Liver (tissue), 9 donors: ENCODE measurements around the gene ITGA4. TPM values are rescaled to one million over a fixed set of nuclear protein-coding genes. Genes with fewer than 3 reads are reported as not detected.

Experiments
- DNase-seq: peaks from one replicate; pipeline ENCODE4 v3.0.0-alpha.2; 2017; ENCODE audit warnings: low spot score
- H3K27ac ChIP-seq, 2 donors: one replicate each; pipeline ENCODE4 v1.7.0; 2013; ENCODE audit warnings: inconsistent platforms in 2 of 2, low read length in 2 of 2, control low read depth in 1 of 2, low read depth in 1 of 2, mild to moderate bottlenecking in 1 of 2
- H3K27me3 ChIP-seq, 4 donors: one replicate each; pipeline versions ENCODE4 v1.6.1 to v1.7.0; 2013; ENCODE audit warnings: low read length in 3 of 4, inconsistent platforms in 1 of 4, mild to moderate bottlenecking in 1 of 4, moderate library complexity in 1 of 4; ENCODE audit not compliant: control insufficient read depth in 4 of 4, insufficient read depth in 4 of 4
- H3K36me3 ChIP-seq, 4 donors: one replicate each; pipeline versions ENCODE4 v1.6.1 to v1.7.0; 2013; ENCODE audit warnings: low read length in 3 of 4, mild to moderate bottlenecking in 3 of 4, low read depth in 1 of 4, moderate library complexity in 1 of 4; ENCODE audit not compliant: control insufficient read depth in 4 of 4, insufficient read depth in 3 of 4
- H3K4me1 ChIP-seq, 4 donors: one replicate each; pipeline versions ENCODE4 v1.6.1 to v1.7.0; 2013; ENCODE audit warnings: low read length in 3 of 4, mild to moderate bottlenecking in 3 of 4, moderate library complexity in 1 of 4; ENCODE audit not compliant: control insufficient read depth in 4 of 4, insufficient read depth in 4 of 4
- H3K4me3 ChIP-seq, 3 donors: one replicate each; pipeline versions ENCODE4 v1.6.1 to v1.7.0; 2013; ENCODE audit warnings: low read length in 3 of 3, control low read depth in 1 of 3, low read depth in 1 of 3, mild to moderate bottlenecking in 1 of 3
- H3K9ac ChIP-seq, 2 donors: one replicate each; pipeline ENCODE4 v1.7.0; 2013; ENCODE audit warnings: low read length in 2 of 2, mild to moderate bottlenecking in 2 of 2, moderate library complexity in 2 of 2, control low read depth in 1 of 2, low read depth in 1 of 2
- H3K9me3 ChIP-seq, 4 donors: one replicate each; pipeline versions ENCODE4 v1.6.1 to v1.7.0; 2013; ENCODE audit warnings: low read length in 3 of 4; ENCODE audit not compliant: control insufficient read depth in 4 of 4
- CTCF ChIP-seq: fragments of 150-350 bp; IDR thresholded peaks from 2 replicates; pipeline ENCODE4 v1.5.1; 2017; ENCODE audit warnings: improper control_type of control experiment, low read depth, low read length; ENCODE audit not compliant: missing input control
- EGR1 ChIP-seq, 2 donors: IDR thresholded peaks; 2 replicates each; pipeline ENCODE4 v1.6.1; 2016 to 2018; ENCODE audit warnings: antibody characterized with exemption in 2 of 2, low read depth in 2 of 2
- FOXA1 ChIP-seq: IDR thresholded peaks from 2 replicates; pipeline ENCODE4 v1.6.1; 2016; ENCODE audit warnings: antibody characterized with exemption
- FOXA2 ChIP-seq: IDR thresholded peaks from 2 replicates; pipeline ENCODE4 v1.6.1; 2016; ENCODE audit warnings: antibody characterized with exemption
- GABPA ChIP-seq, 2 donors: IDR thresholded peaks in 1 of 2; conservative IDR thresholded peaks in 1 of 2; 2 replicates each; pipeline ENCODE4 v1.6.1; 2016; ENCODE audit warnings: antibody characterized with exemption in 2 of 2, mild to moderate bottlenecking in 1 of 2, moderate library complexity in 1 of 2
- HNF4G ChIP-seq: IDR thresholded peaks from 2 replicates; pipeline ENCODE4 v1.6.1; 2016; ENCODE audit warnings: antibody characterized with exemption
- JUND ChIP-seq, 2 donors: IDR thresholded peaks; 2 replicates each; pipeline ENCODE4 v1.6.1; 2016; ENCODE audit warnings: antibody characterized with exemption in 2 of 2
- NR2F2 ChIP-seq: IDR thresholded peaks from 2 replicates; pipeline ENCODE4 v1.6.1; 2016; ENCODE audit warnings: antibody characterized with exemption
- RAD21 ChIP-seq, 2 donors: IDR thresholded peaks; 2 replicates each; pipeline ENCODE4 v1.6.1; 2016; ENCODE audit warnings: antibody characterized with exemption in 2 of 2, mild to moderate bottlenecking in 2 of 2
- RXRA ChIP-seq, 2 donors: IDR thresholded peaks; 2 replicates each; pipeline ENCODE4 v1.6.1; 2017 to 2018; ENCODE audit warnings: antibody characterized with exemption in 2 of 2, mild to moderate bottlenecking in 1 of 2
- SP1 ChIP-seq: IDR thresholded peaks from 2 replicates; pipeline ENCODE4 v1.6.1; 2018; ENCODE audit warnings: antibody characterized with exemption, mild to moderate bottlenecking
- TAF1 ChIP-seq: conservative IDR thresholded peaks from 2 replicates; pipeline ENCODE4 v1.6.1; 2016; ENCODE audit warnings: antibody characterized with exemption, mild to moderate bottlenecking
- YY1 ChIP-seq: IDR thresholded peaks from 2 replicates; pipeline ENCODE4 v1.6.1; 2016; ENCODE audit warnings: antibody characterized with exemption, mild to moderate bottlenecking
- WGBS: extraction: QIAGEN DNeasy Blood & Tissue Kit; methylation state at CpG from one replicate; pipeline ENCODE4 v1.1.7; 2013; 5-methylcytosine and 5-hydroxymethylcytosine counted together
- polyA plus RNA-seq, 2 donors: library from polyadenylated mRNA; stranded (reverse) in 1 of 2; unstranded in 1 of 2; fragments of 200-250 nt in 1 of 2; fragments of >200 nt in 1 of 2; fragmentation: Nextera tagmentation in 1 of 2; extraction: Ambion mirVana in 1 of 2; gene quantifications; one replicate each; pipeline versions ENCODE4 v1.2.1 to v1.2.3, GENCODE V29; 2013 to 2015
- total RNA-seq, 2 donors: library from RNA; depleted of rRNA; stranded (reverse); fragments of >200 nt; gene quantifications; one replicate each; pipeline ENCODE4 v1.2.3, GENCODE V29; 2014
- TF ChIP-seq, protein P1 (sequence below): IDR thresholded peaks from 2 replicates; pipeline ENCODE4 v1.6.1; 2016; ENCODE audit warnings: antibody characterized with exemption
- TF ChIP-seq, protein P2 (sequence below): IDR thresholded peaks from 2 replicates; pipeline ENCODE4 v1.6.1; 2016; ENCODE audit warnings: antibody characterized with exemption
- TF ChIP-seq, protein P3 (sequence below): IDR thresholded peaks from 2 replicates; pipeline ENCODE4 v1.6.1; 2016; ENCODE audit warnings: antibody characterized with exemption, mild to moderate bottlenecking
- donor health status: healthy.
- donor health status: healthy.
- donor health status: healthy.
- donor health status: healthy.
- donor health status: healthy.

ITGA4 gene
- total and polyA plus RNA-seq, 4 donors: 1.6 to 142 (median 4.1) TPM

- Histone ChIP-seq H3K4me3 (no peak overlapping the region), H3K27ac (no peak overlapping the region), H3K36me3 (no peaks in the 10 kb centered on the region), H3K4me1 (no peaks in the 10 kb centered on the region), H3K9me3 (no peaks in the 10 kb centered on the region), H3K9ac (no peak overlapping the region), H3K27me3 (peaks cover 0 to 7% (median 0%) of the 10 kb centered on the region in 4 donors)
- TF ChIP-seq GABPA (IDR thresholded peaks at IDR 0.05 in 1 of 2, conservative IDR thresholded peaks at IDR 0.05 in 1 of 2): no peak
- TF ChIP-seq TAF1: no peak
- TF ChIP-seq CTCF: peak; percentile 51
- TF ChIP-seq, protein P1, sequence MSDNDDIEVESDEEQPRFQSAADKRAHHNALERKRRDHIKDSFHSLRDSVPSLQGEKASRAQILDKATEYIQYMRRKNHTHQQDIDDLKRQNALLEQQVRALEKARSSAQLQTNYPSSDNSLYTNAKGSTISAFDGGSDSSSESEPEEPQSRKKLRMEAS: no peak
- no peak for TF ChIP-seq YY1
- no peak for TF ChIP-seq HNF4G
- no peak for TF ChIP-seq EGR1 (IDR thresholded peaks at IDR 0.05; ENCODE audit: low read depth in 2 of 2)
- no peak for TF ChIP-seq SP1
- TF ChIP-seq RAD21 (IDR thresholded peaks at IDR 0.05): peak; percentile 74 to 79
- no peak for TF ChIP-seq NR2F2
- TF ChIP-seq FOXA2: no peak
- 33% methylated on average over 4 of the region's 4 CpGs for WGBS
- DNase-seq: no peak
Observed at GRCh38 chr2:181573140-181573736, 116.1 kb downstream of the ITGA4 start.

- Histone ChIP-seq H3K27ac (no peak overlapping the region), H3K4me1 (no peaks in the 10 kb centered on the region), H3K4me3 (no peak overlapping the region), H3K9ac (no peak overlapping the region), H3K36me3 (no peaks in the 10 kb centered on the region), H3K9me3 (no peaks in the 10 kb centered on the region), H3K27me3 (peaks cover 0 to 7% (median 0%) of the 10 kb centered on the region in 4 donors)
- no peak for DNase-seq
- 76% methylated on average over 7 of the region's 7 CpGs for WGBS
- no peak for TF ChIP-seq YY1
- no peak for TF ChIP-seq FOXA1
- no peak for TF ChIP-seq RAD21 (IDR thresholded peaks at IDR 0.05)
- no peak for TF ChIP-seq JUND (IDR thresholded peaks at IDR 0.05)
- TF ChIP-seq, protein P2, sequence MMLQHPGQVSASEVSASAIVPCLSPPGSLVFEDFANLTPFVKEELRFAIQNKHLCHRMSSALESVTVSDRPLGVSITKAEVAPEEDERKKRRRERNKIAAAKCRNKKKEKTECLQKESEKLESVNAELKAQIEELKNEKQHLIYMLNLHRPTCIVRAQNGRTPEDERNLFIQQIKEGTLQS: no peak
Observed at GRCh38 chr2:181574321-181574720, 117.1 kb downstream of the ITGA4 start.

GRCh38 chr2:181575024-181575649, 118.0 kb downstream of the ITGA4 start:
- H3K9ac ChIP-seq: no peak overlapping the region
- TF ChIP-seq YY1 (no peak), FOXA1 (no peak), JUND (IDR thresholded peaks at IDR 0.05) (no peak), SP1 (no peak), RXRA (IDR thresholded peaks at IDR 0.05) (no peak), HNF4G (no peak), NR2F2 (no peak), RAD21 (IDR thresholded peaks at IDR 0.05) (no peak), TAF1 (no peak), CTCF (no peak)
- TF ChIP-seq, protein P3, sequence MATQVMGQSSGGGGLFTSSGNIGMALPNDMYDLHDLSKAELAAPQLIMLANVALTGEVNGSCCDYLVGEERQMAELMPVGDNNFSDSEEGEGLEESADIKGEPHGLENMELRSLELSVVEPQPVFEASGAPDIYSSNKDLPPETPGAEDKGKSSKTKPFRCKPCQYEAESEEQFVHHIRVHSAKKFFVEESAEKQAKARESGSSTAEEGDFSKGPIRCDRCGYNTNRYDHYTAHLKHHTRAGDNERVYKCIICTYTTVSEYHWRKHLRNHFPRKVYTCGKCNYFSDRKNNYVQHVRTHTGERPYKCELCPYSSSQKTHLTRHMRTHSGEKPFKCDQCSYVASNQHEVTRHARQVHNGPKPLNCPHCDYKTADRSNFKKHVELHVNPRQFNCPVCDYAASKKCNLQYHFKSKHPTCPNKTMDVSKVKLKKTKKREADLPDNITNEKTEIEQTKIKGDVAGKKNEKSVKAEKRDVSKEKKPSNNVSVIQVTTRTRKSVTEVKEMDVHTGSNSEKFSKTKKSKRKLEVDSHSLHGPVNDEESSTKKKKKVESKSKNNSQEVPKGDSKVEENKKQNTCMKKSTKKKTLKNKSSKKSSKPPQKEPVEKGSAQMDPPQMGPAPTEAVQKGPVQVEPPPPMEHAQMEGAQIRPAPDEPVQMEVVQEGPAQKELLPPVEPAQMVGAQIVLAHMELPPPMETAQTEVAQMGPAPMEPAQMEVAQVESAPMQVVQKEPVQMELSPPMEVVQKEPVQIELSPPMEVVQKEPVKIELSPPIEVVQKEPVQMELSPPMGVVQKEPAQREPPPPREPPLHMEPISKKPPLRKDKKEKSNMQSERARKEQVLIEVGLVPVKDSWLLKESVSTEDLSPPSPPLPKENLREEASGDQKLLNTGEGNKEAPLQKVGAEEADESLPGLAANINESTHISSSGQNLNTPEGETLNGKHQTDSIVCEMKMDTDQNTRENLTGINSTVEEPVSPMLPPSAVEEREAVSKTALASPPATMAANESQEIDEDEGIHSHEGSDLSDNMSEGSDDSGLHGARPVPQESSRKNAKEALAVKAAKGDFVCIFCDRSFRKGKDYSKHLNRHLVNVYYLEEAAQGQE: no peak
- TF ChIP-seq, protein P2: no peak
- H3K27ac ChIP-seq: no peak overlapping the region

More at GRCh38 chr2:181575024-181575649, 118.0 kb downstream of the ITGA4 start:
- no peak overlapping the region for H3K4me3 ChIP-seq
- H3K27me3 ChIP-seq: peaks cover 0 to 7% (median 0%) of the 10 kb centered on the region in 4 donors
- H3K9me3 ChIP-seq: no peaks in the 10 kb centered on the region
- 58% methylated on average over 7 of the region's 7 CpGs for WGBS
- H3K36me3 ChIP-seq: no peaks in the 10 kb centered on the region
- DNase-seq: no peak
- H3K4me1 ChIP-seq: no peaks in the 10 kb centered on the region
